Kidney (tissue), 14 donors: ENCODE data around the gene MECR. TPM values are rescaled to one million over a fixed set of nuclear protein-coding genes. Genes with fewer than 3 reads are reported as not detected.

ENCODE experiments used
- DNase-seq, 5 donors: peaks; one replicate each; pipeline ENCODE4 v3.0.0-alpha.2; 2013 to 2020
- FAIRE-seq: peaks from 2 replicates; lab custom pipeline; 2012; peaks lifted over from hg19 to GRCh38; lab: Jason Lieb, UNC
- H3K27ac ChIP-seq, 2 donors: one replicate each; pipeline ENCODE4 v1.7.0; 2013; ENCODE audit warnings: low read depth in 2 of 2, low read length in 2 of 2, inconsistent platforms in 1 of 2
- H3K27me3 ChIP-seq: one replicate; pipeline ENCODE4 v1.7.1; 2013; ENCODE audit warnings: low read length, inconsistent platforms; ENCODE audit not compliant: control insufficient read depth, insufficient read depth
- H3K36me3 ChIP-seq, 3 donors: one replicate each; pipeline versions ENCODE4 v1.7.0 to v1.7.1; 2013; ENCODE audit warnings: low read length in 3 of 3, control low read depth in 1 of 3, inconsistent platforms in 1 of 3; ENCODE audit not compliant: insufficient read depth in 3 of 3, control insufficient read depth in 2 of 3
- H3K4me1 ChIP-seq, 3 donors: one replicate each; pipeline versions ENCODE4 v1.7.0 to v1.7.1; 2013; ENCODE audit warnings: low read length in 3 of 3, inconsistent platforms in 1 of 3, low read depth in 1 of 3; ENCODE audit not compliant: control insufficient read depth in 2 of 3, insufficient read depth in 2 of 3
- H3K4me3 ChIP-seq, 3 donors: one replicate each; pipeline versions ENCODE4 v1.7.0 to v1.8.1; 2013; ENCODE audit warnings: low read length in 3 of 3, control low read depth in 1 of 3, inconsistent platforms in 1 of 3
- H3K9ac ChIP-seq, 3 donors: one replicate each; pipeline versions ENCODE4 v1.7.0 to v1.7.1; 2013; ENCODE audit warnings: low read length in 3 of 3, control low read depth in 1 of 3, inconsistent platforms in 1 of 3
- H3K9me3 ChIP-seq, 3 donors: one replicate each; pipeline versions ENCODE4 v1.7.0 to v1.7.1; 2013; ENCODE audit warnings: low read length in 3 of 3, control low read depth in 1 of 3, inconsistent platforms in 1 of 3; ENCODE audit not compliant: control insufficient read depth in 2 of 3, insufficient read depth in 1 of 3
- CTCF ChIP-seq: IDR thresholded peaks from 3 replicates; pipeline ENCODE4 v1.5.1; 2012; ENCODE audit warnings: mild to moderate bottlenecking, moderate library complexity, borderline replicate concordance; ENCODE audit not compliant: insufficient read depth; ENCODE audit errors: extremely low read depth
- intact Hi-C: fragments of 100-400 bp; cut with DNase I; formaldehyde crosslinking; loops from one replicate; pipeline ENCODE4 v1.11.1; 2022
- polyA plus RNA-seq: library from polyadenylated mRNA; stranded (reverse); fragments of 350-450 nt; fragmentation: Illumina TruSeq; extraction: RNeasy Lipid Tissue Mini Kit (QIAGEN cat#74804); gene quantifications from one replicate; pipeline ENCODE4 v1.2.3, GENCODE V29; 2014; ENCODE audit warnings: low read depth, low replicate concordance; ENCODE audit not compliant: insufficient read depth
- total RNA-seq: library from RNA; stranded (reverse); fragmentation: NEBNext Ultra II Directional; extraction: Animal tissue kit (Norgen Biotek cat#: 25700); gene quantifications from one replicate; pipeline ENCODE4 v1.2.1, GENCODE V29; 2021
- donor health status: control.
- donor health status: control.
- donor health status: control.
- donor health status: control.
- donor health status: control.
- donor health status: DM: yes; HTN: yes; CAD: no.
- donor health status: Normal renal cell carcinoma (clear cell type).

The MECR gene
- total and polyA plus RNA-seq, 2 donors from 2014 or later: 27.7 to 42.6 TPM

- DNase-seq: no peak
- no peak overlapping the region for H3K27ac ChIP-seq
- no peak overlapping the region for H3K9ac ChIP-seq
- no peaks in the 10 kb centered on the region for H3K27me3 ChIP-seq
- H3K4me3 ChIP-seq: no peak overlapping the region
- FAIRE-seq: no peak
- H3K4me1 ChIP-seq: peaks cover 0 to 5% (median 3%) of the 10 kb centered on the region in 3 donors
- peaks cover 0 to 2% (median 0%) of the 10 kb centered on the region in 3 donors for H3K36me3 ChIP-seq
- no peaks in the 10 kb centered on the region for H3K9me3 ChIP-seq
- no peak for TF ChIP-seq CTCF
- intact Hi-C loops: no loop called here
Measured at GRCh38 chr1:29190718-29191117, 40.0 kb downstream of the MECR start.

DNA sequence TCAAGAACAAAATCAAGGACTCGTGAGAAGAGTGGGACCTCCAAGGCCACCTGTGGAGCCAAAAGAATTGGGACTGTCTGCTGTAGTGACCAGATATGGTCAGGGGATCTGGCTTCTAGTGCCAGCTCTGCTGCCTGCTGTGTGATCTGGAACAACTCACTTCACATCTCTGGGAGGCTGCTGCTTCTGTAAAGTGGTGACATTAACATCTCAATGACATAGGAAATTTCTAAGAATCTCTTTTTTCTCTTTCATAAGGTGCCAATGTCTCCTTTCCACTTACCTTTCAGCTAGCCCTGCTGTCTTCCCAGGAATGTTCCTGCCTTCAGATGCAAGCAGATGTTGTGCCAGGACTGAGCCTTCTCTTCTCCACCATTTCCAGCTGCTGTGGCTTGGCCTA is 44.0 kb downstream of the MECR start:
- TF ChIP-seq CTCF: no peak
- H3K9ac ChIP-seq: no peak overlapping the region
- no peaks in the 10 kb centered on the region for H3K27me3 ChIP-seq
- no peaks in the 10 kb centered on the region for H3K36me3 ChIP-seq
- H3K4me1 ChIP-seq: peaks cover 0 to 5% (median 3%) of the 10 kb centered on the region in 3 donors
- no peaks in the 10 kb centered on the region for H3K9me3 ChIP-seq
- H3K27ac ChIP-seq: no peak overlapping the region
- DNase-seq (no peak), FAIRE-seq (no peak)
- no peak overlapping the region for H3K4me3 ChIP-seq
- intact Hi-C loops: no loop called here

DNA sequence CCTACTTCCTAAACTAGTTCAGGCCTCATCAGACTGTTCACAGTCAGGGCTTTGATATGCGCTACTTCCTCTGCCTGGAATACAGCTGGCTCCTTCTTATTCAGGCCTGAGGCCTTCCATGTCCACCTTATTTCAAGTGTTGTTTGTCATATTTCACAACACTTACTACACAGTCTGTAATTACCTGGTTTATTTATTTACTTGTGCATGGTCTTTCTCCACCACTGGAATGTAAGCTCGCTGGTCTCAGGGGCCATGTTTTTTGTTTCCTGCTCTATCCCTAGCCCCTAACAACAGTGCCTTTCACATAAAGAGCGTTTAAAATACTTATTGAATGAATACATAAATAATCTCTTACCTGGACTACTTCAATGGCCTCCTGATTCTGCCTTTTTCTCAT is 44.5 kb downstream of the MECR start:
- TF ChIP-seq CTCF: no peak
- H3K27me3 ChIP-seq: no peaks in the 10 kb centered on the region
- intact Hi-C loops: no loop called here
- FAIRE-seq (no peak), DNase-seq (no peak)
- H3K27ac ChIP-seq: no peak overlapping the region
- H3K9ac ChIP-seq: no peak overlapping the region
- H3K36me3 ChIP-seq: no peaks in the 10 kb centered on the region
- no peak overlapping the region for H3K4me3 ChIP-seq
- peaks cover 0 to 5% (median 3%) of the 10 kb centered on the region in 3 donors for H3K4me1 ChIP-seq
- H3K9me3 ChIP-seq: no peaks in the 10 kb centered on the region

DNA sequence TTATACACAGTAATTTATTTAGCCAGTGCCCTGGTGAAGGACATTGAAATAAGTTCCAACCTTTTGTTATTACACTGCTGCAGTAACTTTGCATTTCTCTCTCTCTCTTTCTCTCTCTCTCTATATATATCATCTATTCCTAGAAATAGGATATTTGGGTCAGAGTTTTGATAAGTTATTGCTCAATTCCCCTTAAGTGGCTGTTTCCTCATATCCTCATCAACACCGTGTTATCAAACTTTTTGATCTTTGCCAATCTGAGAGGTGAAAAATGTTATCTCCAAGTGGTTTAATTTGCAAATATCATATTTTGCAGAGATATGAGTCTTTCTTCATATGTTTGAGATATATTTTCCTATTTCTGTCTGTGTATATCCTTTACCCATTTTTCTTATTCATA is 47.4 kb downstream of the MECR start:
- intact Hi-C loops: no loop called here
- H3K27me3 ChIP-seq: no peaks in the 10 kb centered on the region
- TF ChIP-seq CTCF: no peak
- H3K4me1 ChIP-seq: peaks cover 3 to 22% (median 16%) of the 10 kb centered on the region in 3 donors
- no peak overlapping the region for H3K27ac ChIP-seq
- FAIRE-seq (no peak), DNase-seq (no peak)
- peaks cover 0 to 5% (median 2%) of the 10 kb centered on the region in 3 donors for H3K36me3 ChIP-seq
- H3K4me3 ChIP-seq: no peak overlapping the region
- no peak overlapping the region for H3K9ac ChIP-seq
- no peaks in the 10 kb centered on the region for H3K9me3 ChIP-seq
